Hematopoietic multipotent progenitor cell treated with erythropoietin and hydrocortisone succinate and interleukin-3 and kit ligand, for 8 days (in vitro differentiated cells): ENCODE results near the gene IGFBP2.
A peak's percentile ranks its signal among the peaks of the same experiment; 100 is the strongest.
"Not testable (repeated sequence)": the region's sequence is repeated elsewhere in the genome, so short reads cannot be mapped to it uniquely, and the experiment has no call there.

Source experiments
- DNase-seq: peaks from one replicate; pipeline ENCODE4 v3.0.0-alpha.2; 2015

IGFBP2 gene

GRCh38 chr2:216632952-216633615 is at the start of gene IGFBP2:
Gene IGFBP2, plus strand, starts transcription at chr2:216633420. Its CDS starts 104 bp downstream, at chr2:216633524.
- peak; percentile 6 for DNase-seq

GRCh38 chr2:216583606-216584005 is 49.6 kb upstream of the IGFBP2 start:
- DNase-seq: no peak

GRCh38 chr2:216584112-216584511 is 49.1 kb upstream of the IGFBP2 start:
- DNase-seq: no peak

GRCh38 chr2:216585441-216585840 is 47.8 kb upstream of the IGFBP2 start:
- DNase-seq: no peak

- DNase-seq: no peak
These were observed 44.1 kb upstream of the IGFBP2 start for GRCh38 chr2:216588861-216589710.

- DNase-seq: no peak
These were observed 43.4 kb upstream of the IGFBP2 start for GRCh38 chr2:216589791-216590190.

GRCh38 chr2:216590780-216591179 is 42.4 kb upstream of the IGFBP2 start:
- no peak for DNase-seq

- no peak for DNase-seq
These were observed 41.7 kb upstream of the IGFBP2 start for GRCh38 chr2:216591480-216591879.

- no peak for DNase-seq
These were observed 39.1 kb upstream of the IGFBP2 start for GRCh38 chr2:216594081-216594480.

- DNase-seq: no peak
These were observed 36.8 kb upstream of the IGFBP2 start for GRCh38 chr2:216596236-216596979.

GRCh38 chr2:216596980-216597509 is 36.2 kb upstream of the IGFBP2 start:
- no peak for DNase-seq

- not testable (repeated sequence) for DNase-seq
These were observed 35.4 kb upstream of the IGFBP2 start for GRCh38 chr2:216597825-216598224.

GRCh38 chr2:216601632-216602409 is 31.4 kb upstream of the IGFBP2 start:
- no peak for DNase-seq

GRCh38 chr2:216603010-216603883 is 30.0 kb upstream of the IGFBP2 start:
- DNase-seq: no peak

GRCh38 chr2:216603884-216604245 is 29.4 kb upstream of the IGFBP2 start:
- no peak for DNase-seq

- no peak for DNase-seq
These were observed 28.8 kb upstream of the IGFBP2 start for GRCh38 chr2:216604458-216604857.

GRCh38 chr2:216606551-216607276 is 26.5 kb upstream of the IGFBP2 start:
- no peak for DNase-seq

- no peak for DNase-seq
These were observed 26.0 kb upstream of the IGFBP2 start for GRCh38 chr2:216607277-216607560.

- no peak for DNase-seq
These were observed 24.7 kb upstream of the IGFBP2 start for GRCh38 chr2:216608525-216608924.

GRCh38 chr2:216615298-216616082 is 17.7 kb upstream of the IGFBP2 start:
- no peak for DNase-seq
